Measurements from ENCODE around the gene DQX1. TPM values are rescaled to one million over a fixed set of nuclear protein-coding genes. Genes with fewer than 3 reads are reported as not detected.

The DQX1 gene
- total and polyA plus RNA-seq, 9 of the 15 experiments (the other 6 are each of a cell fraction or from before 2014, with no cell fraction given): 0.04 to 0.38 (median 0.18) TPM; not detected in 1

GRCh38 chr2:74507145-74507925 lies 18.7 kb downstream of the DQX1 start, which contains the start of gene PCGF1 (continued):
- TF ChIP-seq KDM1A (IDR thresholded peaks at IDR 0.05): no peak
- TF ChIP-seq LARP7 (IDR thresholded peaks at IDR 0.05): 0 out of 2 replicates have a peak, but pooled peaks have one; percentile 71
- no peak for TF ChIP-seq ZC3H11A (IDR thresholded peaks at IDR 0.05; ENCODE audit: low read depth, low read length)
- TF ChIP-seq ZNF584 (CRISPR knock-in tag; IDR thresholded peaks at IDR 0.05; ENCODE audit: low read depth): no peak
- no peak for TF ChIP-seq ZNF184 (CRISPR knock-in tag; IDR thresholded peaks at IDR 0.05)
- TF ChIP-seq MYBL2 (IDR thresholded peaks at IDR 0.05; ENCODE audit: low read depth): no peak
- no peak for TF ChIP-seq MYBL2 (CRISPR knock-in tag; IDR thresholded peaks at IDR 0.05; ENCODE audit: borderline replicate concordance)
- peak; percentile 33 for TF ChIP-seq MGA (IDR thresholded peaks at IDR 0.05)
- TF ChIP-seq HMBOX1 (IDR thresholded peaks at IDR 0.05): peak; percentile 4; the same call in 1 of the 2 replicates
- TF ChIP-seq FOS (IDR thresholded peaks at IDR 0.05; ENCODE audit: extremely low read depth, insufficient read length): no peak
- TF ChIP-seq JUND (IDR thresholded peaks at IDR 0.05; ENCODE audit: borderline replicate concordance, low read depth, low read length): peak; percentile 45
- no peak for TF ChIP-seq JUND (tag; IDR thresholded peaks at IDR 0.05; ENCODE audit: borderline replicate concordance, low read depth, low read length)
- no peak for TF ChIP-seq NR3C1 (CRISPR knock-in tag; IDR thresholded peaks at IDR 0.05)
- TF ChIP-seq ZBED1 (IDR thresholded peaks at IDR 0.05): peak; percentile 81; the same call in 1 of the 2 replicates
- no peak for TF ChIP-seq GTF2B (IDR thresholded peaks at IDR 0.05; ENCODE audit: extremely low read depth, insufficient read length)
- no peak for TF ChIP-seq PHTF2 (CRISPR knock-in tag; IDR thresholded peaks at IDR 0.05)

Measured in K562 (cell line).